Measurements from ENCODE around the gene TEPSIN. TPM values are rescaled to one million over a fixed set of nuclear protein-coding genes. Genes with fewer than 3 reads are reported as not detected.

Gene TEPSIN, protein sequence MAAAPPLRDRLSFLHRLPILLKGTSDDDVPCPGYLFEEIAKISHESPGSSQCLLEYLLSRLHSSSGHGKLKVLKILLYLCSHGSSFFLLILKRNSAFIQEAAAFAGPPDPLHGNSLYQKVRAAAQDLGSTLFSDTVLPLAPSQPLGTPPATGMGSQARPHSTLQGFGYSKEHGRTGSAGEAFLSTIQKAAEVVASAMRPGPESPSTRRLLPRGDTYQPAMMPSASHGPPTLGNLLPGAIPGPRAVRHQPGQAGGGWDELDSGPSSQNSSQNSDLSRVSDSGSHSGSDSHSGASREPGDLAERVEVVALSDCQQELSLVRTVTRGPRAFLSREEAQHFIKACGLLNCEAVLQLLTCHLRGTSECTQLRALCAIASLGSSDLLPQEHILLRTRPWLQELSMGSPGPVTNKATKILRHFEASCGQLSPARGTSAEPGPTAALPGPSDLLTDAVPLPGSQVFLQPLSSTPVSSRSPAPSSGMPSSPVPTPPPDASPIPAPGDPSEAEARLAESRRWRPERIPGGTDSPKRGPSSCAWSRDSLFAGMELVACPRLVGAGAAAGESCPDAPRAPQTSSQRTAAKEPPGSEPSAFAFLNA
- total RNA-seq, result 11.1 TPM
- long read RNA-seq, partial matches to known transcripts, result 2 of 6 reads
- long read RNA-seq, other reads (novel, unspliced or antisense), result 3 of 6 reads

DNA sequence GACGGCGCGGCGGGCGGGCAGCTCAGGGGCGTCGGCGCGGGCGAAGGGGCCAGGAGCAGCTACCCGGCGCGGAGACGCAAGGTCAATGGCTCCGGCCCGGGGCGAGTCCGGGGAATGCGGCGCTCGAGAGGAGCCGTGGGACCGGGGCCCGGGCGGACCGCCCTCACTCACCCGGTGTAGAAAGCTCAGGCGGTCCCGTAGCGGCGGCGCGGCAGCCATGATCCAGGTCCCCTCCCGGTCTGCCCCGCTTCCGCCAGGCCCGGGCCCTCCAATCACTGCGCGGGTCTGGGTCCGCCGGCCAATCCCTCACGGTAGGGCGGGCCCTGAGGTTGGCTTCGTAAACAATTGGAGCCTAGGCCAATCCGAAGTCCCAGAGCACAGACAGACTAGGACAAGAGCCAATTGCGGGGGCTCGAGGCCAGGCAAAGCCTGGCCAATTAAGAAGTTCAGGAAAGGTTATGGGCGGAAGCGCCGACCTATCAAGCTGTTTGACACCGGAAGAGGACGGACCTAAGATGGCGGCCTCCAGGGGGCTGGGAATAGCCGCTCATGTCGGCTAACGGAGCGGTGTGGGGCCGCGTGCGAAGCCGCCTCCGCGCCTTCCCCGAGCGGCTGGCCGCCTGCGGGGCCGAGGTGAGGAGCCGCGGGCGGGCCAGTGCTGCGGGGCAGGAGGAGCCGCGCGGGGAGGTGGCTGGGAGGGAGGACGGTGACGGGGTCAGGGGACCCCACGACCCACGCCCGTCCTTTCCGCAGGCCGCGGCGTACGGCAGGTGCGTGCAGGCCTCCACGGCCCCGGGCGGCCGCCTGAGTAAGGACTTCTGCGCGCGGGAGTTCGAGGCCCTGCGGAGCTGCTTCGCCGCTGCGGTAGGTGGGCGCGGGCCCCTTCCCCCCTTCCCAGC, at the start of gene TEPSIN, which contains the start of gene NDUFAF8:
TEPSIN (minus strand) TSS at position 241 of the 899 bp plus-strand sequence; CDS start at position 219, 22 bp downstream.
NDUFAF8 (plus strand) TSS at position 504 of the 899 bp plus-strand sequence; CDS start at position 550, 46 bp downstream.
- intact Hi-C loops (cut with DNase I), result loop anchor here (5.0 kb wide), 1 partner anchor 207 kb away; no protein-coding TSS in a partner anchor
- DNase-seq (ENCODE audit: missing footprints) (peak; percentile 98), ATAC-seq (peak; percentile 98)

DNA sequence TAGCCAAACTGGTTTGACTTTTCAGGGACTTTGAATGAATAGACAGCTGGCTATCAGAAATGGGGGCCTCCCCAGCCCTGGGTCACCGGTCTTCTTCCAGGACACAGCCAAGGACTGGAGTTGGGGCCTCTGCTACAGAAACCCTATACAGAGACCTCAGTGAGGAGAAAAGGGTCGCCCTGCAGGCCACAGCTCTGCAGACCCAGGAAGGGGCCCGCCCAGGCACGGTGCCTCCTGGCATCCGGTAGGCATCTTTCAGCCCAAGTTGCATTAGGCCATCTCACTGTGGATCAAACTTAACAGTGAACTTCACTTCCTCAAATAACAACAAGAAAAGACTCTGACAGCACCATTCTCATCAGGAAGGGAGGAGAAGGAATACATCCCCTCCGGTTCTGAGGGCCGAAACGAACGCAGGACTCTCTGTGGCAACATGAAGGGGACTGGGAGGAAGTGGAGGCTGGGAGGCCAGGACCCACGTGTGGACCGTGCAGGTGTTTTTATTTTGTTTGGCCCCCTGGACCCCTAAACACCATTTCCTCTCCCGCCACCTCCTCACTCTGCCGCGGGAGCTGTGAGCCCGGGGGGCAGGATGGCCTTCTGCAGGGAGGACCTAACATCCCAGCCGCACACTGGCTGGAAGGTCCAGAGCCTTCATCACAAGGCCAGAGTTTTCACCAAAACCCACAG, 49.0 kb upstream of the TEPSIN start:
- ATAC-seq (no peak), DNase-seq (ENCODE audit: missing footprints) (peak; percentile 64)
- intact Hi-C loops (cut with DNase I), result no loop called here

DNA sequence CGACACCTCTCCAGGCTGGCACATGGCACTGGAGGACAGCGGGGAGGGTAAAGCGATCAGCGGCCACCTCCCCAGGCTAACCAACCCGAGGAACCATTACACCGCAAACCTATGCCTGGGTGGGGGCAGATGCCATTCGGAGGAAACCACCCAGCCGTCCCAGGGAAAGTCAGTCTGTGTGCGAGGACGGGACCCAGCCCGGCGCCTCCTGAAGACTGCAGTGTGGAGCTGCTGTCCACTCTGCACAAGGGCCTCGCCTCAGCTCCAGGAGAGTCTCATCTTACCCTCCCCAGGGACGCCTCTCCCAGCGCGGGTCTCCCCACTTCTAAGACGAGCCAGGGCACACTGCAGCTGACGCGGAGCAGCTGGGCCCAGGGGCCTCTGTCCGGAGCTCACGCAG, 48.3 kb upstream of the TEPSIN start:
- ATAC-seq, result no peak
- intact Hi-C loops (cut with DNase I), result no loop called here
- DNase-seq (ENCODE audit: missing footprints), result peak; percentile 62

DNA sequence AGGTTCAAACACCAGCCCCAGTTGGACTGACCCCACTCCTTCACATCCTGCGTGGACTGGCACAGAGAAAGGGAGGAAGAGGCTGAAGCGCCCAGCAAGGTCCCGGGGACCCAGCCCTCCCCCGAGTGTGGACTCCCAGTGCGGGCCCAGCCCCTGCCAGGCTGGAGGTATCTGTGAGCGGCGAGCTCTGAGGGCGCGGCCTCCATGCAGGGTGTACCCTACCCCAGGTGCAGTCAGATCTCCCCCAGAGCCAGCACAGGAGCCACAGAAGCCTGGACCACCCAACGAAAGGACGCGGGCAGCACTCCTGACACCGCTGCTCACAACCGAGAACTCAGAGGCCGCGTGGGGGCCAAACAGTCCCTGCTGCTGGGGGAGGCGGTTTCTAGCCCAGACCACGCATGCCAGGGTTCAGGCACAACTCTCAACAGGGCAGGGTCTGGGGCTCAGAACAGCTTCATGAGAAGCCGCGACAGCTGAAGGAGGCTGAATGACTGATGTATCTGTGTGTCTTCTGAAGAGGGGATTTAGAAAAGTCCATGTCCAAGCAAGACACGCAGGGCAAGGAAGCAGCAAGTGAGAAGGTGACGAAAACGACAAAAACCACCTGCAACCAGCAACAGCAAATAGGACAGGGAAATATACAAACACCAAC, 47.8 kb upstream of the TEPSIN start:
- DNase-seq (ENCODE audit: missing footprints) (peak; percentile 56), ATAC-seq (no peak)
- intact Hi-C loops (cut with DNase I), result no loop called here

DNA sequence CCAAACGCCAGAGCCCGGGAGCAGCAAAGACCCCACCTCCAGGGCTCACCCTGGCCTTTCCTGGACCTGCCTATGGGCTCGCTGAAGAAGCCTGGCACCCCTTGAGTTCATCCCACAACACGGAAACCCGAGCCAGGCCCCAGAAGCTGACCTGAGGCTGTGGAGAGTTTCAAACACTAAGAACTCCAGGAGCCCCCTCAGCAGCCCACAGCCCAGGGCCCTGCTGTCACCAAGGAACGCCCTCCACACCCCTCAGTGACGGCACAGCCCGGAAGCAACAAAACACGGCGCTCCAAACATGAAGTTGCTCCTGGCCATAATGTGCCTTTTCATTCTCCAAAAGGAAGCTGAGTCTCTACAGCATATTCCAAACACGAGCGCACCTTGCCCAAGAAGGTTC, 47.0 kb upstream of the TEPSIN start:
- DNase-seq (ENCODE audit: missing footprints), result no peak
- intact Hi-C loops (cut with DNase I), result no loop called here
- no peak for ATAC-seq

DNA sequence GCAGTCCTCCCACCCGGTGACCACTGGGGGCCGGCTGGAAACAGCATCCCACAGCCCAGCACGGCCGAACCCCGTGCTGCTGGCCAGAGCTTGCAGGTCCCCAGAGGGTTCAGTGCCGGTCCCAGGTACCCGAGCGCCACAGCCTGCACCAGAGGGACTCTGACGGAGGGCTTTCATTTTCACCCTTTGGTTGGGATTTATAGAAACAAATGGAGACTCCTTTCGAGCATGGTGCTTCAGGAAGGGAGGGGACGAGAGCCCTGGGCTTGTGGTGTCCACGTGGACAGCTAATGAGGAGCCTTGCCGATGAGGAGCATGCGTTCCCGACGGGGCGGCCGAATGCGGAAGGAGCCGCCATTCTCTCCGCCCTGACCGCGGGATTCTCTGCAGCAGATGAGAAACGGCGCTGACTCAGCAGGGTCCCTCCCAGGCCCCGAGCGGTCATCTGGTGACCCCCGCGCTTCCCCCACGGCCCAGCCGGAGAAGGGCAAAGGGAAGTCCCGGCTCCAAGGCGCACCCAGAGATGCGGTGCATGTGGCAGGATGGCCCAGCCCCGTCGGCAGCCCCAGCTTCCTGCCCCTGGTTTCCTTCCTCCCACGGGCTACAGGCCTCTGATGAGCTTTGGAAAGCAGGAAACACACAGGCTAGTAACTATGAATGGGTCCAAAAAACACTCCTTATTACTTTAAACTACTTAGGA, 46.5 kb upstream of the TEPSIN start:
- peak; percentile 95 for DNase-seq (ENCODE audit: missing footprints)
- peak; percentile 74 for ATAC-seq
- intact Hi-C loops (cut with DNase I), result no loop called here

DNA sequence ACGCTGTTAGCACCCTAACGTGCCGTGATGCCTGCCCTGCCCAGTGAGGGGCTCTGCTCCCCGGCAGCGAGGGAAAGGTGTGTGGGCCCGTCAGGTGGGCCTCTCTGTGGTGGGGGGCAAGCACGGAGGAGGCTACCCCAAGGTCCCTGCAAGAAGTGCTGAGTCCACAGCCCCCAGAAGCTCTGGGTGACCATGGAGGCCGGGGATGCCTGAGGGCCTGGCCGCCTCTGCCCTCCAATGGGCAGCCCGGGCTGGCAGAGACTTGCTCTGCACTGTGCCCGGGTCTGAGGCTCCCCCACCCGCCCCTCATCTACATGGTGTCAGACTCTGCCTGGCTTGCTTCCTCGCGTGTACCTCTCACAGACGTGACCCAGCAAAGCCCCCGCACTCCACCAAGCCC, 44.0 kb upstream of the TEPSIN start:
- intact Hi-C loops (cut with DNase I), result no loop called here
- ATAC-seq (no peak), DNase-seq (ENCODE audit: missing footprints) (peak; percentile 27)

DNA sequence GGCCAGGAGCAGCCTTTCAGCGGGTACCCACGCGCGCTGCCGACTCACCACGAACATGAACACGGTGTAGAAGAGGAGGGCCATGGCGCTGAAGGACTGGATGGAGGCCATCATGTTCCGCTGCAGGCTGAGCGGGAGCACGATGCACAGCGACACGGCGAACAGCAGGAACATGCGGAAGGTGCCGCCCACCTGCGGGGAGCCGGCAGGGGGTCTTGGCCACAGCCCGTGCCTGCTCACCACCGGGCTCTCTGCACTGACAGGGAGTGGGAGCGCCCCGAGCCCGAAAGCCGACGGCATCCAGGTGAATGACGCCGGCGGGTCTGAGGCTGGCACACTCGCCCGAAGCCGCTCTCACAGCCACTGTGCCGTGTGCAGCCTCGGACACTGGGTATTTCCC, 43.3 kb upstream of the TEPSIN start:
- intact Hi-C loops (cut with DNase I), result no loop called here
- DNase-seq (ENCODE audit: missing footprints) (peak; percentile 57), ATAC-seq (no peak)

DNA sequence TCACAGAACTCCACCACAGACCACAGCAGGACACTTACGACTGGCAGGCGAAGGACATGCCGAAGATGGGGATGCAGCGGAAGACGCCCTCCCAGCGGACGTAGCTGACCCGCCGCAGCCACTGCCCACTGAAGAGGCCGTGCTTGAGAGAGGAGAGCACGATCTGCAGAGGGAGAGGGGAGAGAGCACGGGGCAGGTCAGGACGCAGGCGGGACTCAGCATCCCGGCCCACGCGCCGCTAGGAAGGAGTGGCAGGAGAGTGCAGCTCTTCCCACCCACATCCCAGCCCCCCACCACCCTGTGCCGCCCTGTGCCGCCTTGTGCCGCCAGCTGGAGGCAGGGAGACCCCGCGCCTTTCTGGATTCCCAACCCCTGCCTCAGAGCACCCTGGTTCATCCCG, 41.7 kb upstream of the TEPSIN start:
- intact Hi-C loops (cut with DNase I), result no loop called here
- peak; percentile 44 for DNase-seq (ENCODE audit: missing footprints)
- no peak for ATAC-seq

DNA sequence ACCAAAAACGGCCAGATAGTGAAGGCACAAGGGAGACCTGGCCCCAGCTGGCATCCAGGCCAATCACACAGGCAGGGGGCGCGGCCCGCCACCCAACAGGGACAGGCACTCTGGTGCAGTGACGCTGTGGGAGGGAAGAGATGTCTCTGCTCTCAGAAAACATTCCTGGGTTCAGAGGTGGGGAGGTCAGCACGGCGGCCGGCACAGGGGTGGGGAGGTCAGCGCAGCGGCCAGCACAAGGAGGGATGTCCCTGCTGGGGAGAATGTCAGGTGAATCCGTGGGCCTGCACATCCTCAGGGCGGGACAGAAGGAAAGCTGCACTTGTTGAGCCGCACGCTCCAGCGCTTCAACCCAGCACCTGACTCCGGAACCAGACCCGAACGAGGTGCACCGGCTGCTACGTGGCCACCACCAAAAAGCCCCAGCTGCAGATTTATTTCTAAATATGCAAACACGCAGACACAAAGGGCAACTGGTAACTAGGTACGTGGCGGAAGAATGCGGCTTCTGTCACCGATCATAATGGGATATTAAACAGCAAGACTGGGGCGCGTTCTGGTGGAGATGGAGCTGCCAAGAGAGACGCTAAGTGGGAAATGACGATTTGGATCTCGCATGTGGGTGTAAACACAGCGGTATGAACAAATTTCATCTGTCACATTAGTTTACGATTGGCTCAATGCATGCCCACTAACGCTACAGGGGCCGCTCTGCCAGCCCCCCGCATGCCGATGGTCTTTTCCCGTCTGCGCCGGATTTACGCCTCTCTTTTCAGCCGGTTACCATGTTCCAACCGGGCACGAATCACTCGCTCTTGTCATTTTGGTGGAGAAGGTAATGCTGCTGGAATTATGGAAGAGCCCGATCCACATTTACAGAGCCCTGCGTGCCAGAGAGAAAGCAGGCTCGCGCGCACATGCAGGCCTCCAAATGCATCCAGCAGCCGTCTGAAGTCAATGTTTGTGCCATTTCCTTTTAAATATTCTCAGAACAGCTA, 40.7 kb upstream of the TEPSIN start:
- ATAC-seq, result no peak
- intact Hi-C loops (cut with DNase I), result no loop called here
- peak; percentile 43 for DNase-seq (ENCODE audit: missing footprints)

DNA sequence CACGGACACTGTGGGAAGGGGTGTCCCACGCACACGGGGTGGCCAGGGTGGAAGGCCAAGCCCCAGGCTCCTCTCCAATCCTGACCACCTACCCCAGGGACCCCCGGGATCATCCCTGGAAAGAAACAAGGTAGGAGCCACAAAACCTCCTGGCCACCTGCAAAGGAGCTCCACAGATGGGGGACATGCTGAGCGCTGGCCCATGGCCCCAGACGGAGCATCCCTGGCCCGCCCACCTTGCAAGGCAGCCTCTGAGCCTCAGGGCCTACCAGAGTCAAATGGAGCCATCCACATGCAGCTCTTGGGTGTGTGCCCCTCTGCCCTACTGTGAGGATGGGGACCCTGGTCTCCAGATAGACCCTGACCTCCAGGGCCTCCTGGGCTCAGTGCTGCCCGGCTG, 40.0 kb upstream of the TEPSIN start:
- DNase-seq (ENCODE audit: missing footprints) (peak; percentile 48), ATAC-seq (no peak)
- intact Hi-C loops (cut with DNase I), result no loop called here

DNA sequence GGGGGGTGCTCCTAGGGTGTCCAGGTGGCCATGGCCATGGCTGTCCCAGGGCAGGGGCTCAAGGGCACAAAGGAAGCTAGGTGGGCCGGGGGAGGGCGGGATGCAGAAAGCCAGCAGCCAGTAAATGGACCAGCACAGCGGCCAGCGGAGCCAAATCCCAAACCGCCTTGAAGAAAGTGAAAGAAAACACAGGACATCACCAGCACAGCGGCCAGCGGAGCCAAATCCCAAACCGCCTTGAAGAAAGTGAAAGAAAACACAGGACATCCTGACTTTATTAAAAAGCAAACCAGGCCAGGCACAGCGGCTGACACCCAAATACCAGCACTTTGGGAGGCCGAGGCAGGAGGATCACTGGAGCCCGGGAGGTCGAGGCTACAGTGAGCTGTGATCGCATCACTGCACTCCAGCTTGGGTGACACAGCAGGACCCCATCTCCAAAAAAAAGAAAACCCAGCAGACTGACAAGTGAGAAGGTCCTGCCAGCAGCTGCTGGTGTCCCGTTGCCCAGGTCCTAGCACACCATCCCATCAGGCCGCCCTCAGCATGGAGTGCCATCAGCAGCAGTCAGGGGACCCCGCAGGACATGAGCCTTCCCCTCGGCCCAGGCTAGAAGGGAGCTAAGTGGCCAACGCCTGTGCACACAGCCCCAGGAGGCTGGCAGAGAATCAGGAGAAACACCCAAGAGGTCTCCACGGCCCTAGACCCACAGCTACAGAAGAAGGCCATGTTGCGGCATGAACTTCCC, 39.3 kb upstream of the TEPSIN start:
- intact Hi-C loops (cut with DNase I), result no loop called here
- DNase-seq (ENCODE audit: missing footprints), result peak; percentile 83
- peak; percentile 81 for ATAC-seq

DNA sequence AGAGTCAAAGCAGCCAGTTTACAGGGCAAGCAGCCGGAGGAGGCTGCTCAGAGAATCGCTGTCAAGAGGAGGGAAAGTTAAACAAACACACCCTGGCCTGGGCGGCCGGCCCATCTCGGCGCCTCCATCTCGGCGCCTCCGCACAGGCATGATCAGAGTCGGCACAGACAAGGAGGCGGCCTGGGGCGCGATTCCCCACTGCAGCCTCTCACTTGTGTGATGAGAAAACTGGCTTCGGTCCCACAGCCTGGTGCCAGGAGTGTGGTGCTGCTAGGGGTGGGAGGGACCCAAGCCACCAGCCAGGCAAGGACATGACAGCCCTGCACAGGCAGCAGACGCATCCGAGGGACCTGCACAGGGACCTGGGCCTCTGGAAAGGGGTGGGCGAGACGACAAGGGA, 38.6 kb upstream of the TEPSIN start:
- peak; percentile 67 for ATAC-seq
- DNase-seq (ENCODE audit: missing footprints), result peak; percentile 74

DNA sequence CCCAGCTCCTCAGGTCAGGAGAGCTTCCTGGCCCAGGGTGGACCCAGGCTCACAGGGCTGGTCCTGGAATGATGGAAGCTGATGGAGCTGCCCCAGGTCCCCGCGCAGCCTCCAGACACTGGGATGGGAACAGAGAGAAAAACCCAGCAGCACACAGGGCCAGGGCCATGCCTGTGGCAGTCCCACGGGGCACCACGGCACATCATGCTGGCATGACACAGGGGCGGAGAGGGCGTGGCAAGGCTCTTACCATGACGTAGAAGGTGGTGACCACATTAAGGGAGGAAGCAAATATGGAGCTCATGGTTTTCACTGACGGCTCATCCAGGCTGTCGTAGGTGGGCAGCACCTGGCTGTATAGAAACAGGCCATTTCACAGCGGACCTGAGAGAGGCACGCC, 37.9 kb upstream of the TEPSIN start:
- peak; percentile 63 for DNase-seq (ENCODE audit: missing footprints)
- ATAC-seq, result no peak
- intact Hi-C loops (cut with DNase I), result no loop called here

More for the DNA sequence above, 38.6 kb upstream of the TEPSIN start:
- intact Hi-C loops (cut with DNase I), result no loop called here

DNA sequence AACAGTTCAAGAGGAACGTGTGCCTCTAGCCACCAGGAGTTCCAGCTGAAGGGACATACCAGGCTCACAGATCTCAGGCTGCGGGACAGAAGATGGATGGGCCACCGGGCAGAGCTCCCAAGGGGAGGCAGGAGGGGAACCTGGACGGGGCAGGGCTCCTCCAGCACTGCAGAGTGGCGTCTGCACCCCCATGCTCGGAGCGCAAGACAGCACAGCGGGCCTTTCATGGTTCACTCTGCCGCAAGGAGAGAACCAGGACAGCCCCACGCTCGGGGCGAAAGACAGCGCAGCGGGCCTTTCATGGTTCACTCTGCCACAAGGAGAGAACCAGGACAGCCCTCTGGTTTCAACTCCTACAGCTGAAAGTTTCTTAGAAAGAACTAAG, 35.6 kb upstream of the TEPSIN start:
- intact Hi-C loops (cut with DNase I), result no loop called here
- DNase-seq (ENCODE audit: missing footprints) (peak; percentile 26), ATAC-seq (no peak)
